Germinal center (tissue), 1 donor: Measurements from ENCODE around the gene ST7L.

Experiments
- DNase-seq: peaks from one replicate; pipeline ENCODE4 v3.0.0; 2012; ENCODE audit warnings: mixed read lengths, low spot score

ST7L gene

DNA sequence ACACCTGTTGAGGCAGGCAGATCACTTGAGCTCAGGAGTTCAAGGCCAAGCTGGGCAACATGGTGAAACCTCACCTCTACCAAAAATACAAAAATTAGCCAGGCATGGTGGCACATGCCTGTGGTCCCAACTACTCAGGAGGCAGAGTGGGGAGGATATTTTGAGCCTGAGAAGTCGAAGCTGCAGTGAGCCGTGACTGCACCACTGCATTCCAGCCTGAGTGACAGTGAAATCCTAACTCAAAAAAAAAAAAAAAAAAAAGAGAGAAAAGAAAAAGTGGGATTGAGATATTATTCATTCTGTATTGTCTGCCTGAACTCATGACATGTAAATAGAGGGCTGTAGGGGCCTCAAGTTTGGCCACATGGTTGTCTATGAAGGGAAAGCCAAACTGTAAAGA is 72.9 kb downstream of the ST7L start:
- DNase-seq, result no peak

DNA sequence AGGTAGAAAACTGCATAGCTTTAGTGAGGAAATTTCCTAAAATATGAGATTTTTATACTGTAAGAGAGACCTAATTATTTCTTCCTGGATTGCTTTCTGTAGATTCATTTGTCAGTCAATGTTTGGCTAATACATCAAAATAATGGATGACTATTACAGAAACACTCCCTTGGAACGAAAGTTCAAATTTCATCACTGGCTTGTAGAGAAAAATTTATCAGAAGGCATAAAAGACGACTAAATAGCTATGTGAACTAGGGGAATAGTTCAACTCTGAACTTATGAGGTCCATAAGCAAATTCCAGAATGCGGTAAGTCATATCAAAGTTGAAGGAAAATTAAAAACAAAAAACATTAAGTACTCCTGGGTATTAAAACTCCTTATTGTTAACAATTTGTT is 74.2 kb downstream of the ST7L start:
- DNase-seq, result no peak

DNA sequence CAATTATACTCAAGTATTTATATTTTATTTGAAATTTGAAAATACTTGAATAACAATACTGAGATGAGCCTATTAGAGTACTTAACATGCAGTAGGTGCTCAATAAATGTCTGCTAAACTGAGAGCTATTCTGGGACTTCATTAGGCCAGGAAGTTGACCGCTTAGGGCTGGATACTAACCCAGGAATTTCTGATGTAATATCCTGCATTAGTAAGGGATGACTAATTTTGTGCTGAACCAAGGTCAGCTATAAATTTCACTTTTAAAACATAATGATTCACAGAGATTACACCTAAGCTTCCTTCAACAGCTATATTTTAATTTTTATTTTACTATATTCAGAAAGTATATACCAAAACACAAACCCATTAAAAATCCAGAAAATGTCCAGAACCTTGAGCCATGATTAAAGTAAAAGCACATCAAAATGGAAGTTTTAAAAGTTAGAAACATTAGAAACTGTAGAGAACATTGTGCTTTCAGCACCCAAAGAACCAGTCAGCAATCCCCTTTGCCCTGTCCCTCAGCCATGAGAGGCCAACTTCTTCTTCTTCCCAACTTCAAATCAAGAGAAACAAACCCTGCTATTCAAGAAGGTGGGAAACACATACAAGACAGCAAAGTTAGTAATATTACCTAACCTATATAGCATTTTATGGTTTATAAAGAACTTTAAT is 74.8 kb downstream of the ST7L start:
- DNase-seq, result no peak

DNA sequence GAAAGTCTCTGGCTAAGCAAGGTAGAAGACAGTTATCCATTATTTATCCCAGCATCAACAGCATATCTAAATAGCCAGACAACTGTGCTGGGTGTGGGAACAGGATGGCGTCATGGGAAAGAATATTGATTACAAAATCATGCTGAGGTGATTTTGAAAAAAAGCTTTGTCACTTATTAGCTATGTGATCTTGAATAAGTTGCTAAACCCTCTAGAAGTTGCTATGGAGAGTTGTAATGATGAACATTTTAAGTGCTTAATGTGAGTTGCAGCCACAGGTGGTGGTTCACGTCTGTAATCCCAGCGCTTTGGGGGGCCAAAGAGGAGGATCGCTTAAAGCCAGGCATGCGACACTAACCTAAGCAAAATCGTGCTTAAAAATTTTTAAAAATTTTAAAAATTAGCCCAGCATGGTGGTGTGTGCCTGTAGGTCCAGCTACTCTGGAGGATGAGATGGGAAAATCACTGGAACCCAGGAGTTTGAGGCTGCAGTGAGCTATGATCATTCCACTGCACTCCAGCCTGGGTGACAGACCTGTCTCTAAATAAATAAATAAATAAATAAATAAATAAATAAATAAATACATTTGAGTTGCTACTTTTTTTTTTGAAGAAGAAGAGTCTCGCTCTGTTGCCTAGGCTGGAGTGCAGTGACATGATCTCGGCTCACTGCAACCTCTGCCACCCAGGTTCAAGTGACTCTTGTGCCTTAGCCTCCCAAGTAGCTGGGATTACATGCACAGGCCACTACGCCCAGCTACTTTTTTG is 76.6 kb downstream of the ST7L start:
- no peak for DNase-seq

DNA sequence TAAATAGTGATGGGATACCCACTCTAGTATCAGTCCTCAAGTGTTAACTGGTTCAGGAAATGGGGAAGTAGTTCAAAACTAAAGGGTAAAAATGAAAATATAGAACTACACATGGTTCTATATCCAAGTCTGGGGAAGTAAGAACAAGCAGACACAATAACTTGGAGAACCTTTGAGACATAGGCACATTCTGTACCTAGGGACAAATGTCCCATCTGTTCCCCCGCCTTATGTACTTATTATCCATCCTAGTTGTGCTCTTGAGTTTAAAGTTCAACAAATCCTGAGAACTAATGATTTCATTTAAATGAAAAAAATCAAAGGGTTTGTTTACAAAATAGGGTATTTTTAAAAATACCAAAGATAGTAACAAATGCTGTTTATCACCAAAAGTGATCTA is 77.6 kb downstream of the ST7L start:
- DNase-seq, result no peak

DNA sequence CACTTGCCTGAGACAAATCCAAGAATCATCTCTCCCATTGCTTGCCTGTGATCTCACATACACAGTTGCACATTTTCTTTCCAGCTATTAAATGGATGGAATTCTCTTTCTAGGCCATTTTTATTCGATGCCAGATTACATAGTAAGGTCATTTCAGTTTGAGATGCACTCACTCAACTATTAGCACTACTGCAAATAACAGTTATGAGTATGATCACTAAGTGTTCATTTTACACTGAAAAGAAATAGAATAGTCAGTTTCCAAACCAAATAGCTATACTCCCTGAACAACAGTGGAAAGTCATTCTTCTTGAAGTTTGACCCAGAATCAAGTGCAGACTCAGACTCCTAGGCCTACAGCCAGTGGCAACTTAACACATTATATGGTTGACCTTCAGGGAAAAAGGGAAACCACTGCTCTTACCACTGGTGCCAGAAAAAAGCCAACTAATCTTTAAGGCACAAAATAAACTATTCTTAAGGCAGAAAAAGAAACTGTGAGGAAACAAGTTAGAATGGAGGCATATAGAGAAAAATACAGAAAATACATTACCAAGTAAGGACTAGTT is 78.6 kb downstream of the ST7L start:
- DNase-seq, result no peak

DNA sequence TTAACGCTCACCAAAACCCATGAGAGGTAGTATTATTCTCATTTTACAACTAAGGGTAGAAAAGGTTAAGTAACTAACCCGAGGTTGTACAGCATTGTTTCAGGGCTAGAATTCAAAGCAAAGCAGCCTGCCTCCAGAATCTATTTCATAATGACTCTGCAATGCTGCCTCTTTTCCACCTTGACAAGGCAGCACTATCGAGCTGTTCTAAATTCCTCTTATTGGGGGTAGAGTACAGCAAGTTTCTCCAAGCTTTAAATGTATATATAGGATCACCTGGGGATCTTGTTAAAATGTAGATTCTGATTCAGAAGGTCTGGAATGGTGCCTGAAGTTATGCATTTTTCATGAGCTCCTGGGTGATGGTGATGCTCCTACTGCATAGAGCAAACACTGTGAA is 80.1 kb downstream of the ST7L start:
- DNase-seq, result no peak

DNA sequence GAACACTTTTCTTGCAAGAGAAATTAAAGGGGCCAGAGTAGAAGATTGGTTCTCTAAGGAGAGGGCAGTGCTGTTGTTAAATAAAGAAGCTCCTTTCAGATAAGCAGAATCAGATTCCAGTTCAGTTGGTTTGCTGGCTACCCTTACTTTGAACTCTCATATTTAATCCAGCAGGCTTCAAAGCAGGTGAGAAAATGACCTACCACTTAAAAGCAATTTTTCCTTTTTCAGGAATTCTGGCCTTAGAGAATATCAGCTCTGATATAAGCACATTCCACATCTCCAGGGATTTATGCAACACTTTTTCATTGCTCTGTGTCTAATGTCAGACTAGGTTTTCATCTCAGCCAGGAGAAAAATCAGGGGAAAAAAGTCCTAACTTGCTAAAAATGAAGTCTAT is 81.5 kb downstream of the ST7L start:
- DNase-seq, result no peak

DNA sequence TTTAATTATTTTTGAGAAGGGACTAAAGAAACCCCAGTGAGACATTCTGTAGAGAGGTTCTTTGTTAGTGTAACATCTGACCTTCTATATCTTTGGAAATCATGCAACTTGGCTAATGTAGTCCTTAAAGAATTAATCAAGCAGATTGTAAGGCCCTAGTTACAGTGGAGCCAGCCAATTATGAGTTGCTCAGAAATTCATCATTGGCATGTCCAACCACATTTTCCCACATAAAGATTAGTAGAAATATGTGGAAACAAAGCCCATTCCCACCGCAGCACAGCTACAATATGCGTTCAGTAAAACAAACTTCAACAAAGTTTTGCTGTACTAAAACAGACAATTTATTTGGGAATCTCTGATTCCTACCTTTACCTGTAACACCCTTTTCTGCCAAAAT is 82.4 kb downstream of the ST7L start:
- no peak for DNase-seq

DNA sequence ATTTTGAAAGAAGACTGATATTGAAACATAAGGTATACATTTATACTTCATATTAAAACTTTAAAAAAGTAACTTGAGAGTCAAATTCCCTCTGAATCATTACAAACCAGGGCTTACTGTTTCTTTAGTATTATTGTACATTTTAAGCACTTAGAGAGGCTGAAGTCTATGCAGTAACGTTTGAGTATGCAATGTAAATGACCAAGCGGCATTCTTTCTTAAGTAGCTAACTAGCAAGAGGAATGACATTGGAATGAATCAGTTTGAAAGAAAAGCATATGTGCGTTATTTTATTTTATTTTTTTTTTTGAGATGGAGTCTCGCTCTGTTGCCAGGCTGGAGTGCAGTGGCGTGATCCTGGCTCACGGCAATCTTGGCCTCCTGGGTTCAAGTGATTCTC is 85.9 kb downstream of the ST7L start:
- no peak for DNase-seq

DNA sequence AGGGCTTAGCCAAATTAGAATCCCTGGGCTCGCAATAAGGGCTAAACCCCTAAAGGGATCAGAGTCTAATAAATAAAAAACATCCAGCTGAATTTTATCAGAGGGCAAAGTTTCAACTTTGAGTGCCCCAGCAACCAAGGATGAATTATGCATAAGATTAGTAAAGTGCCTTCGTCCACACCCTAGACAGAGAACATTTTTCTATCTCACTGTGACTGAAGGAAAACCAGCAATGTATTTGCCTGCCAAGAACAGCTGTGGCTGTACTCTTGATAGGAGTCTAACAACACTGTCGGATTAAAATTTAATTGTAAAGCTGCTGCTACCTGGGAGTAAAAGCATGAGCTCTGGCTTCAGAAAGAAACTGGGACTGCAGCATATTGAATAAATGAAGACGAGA is 86.9 kb downstream of the ST7L start:
- DNase-seq, result no peak

DNA sequence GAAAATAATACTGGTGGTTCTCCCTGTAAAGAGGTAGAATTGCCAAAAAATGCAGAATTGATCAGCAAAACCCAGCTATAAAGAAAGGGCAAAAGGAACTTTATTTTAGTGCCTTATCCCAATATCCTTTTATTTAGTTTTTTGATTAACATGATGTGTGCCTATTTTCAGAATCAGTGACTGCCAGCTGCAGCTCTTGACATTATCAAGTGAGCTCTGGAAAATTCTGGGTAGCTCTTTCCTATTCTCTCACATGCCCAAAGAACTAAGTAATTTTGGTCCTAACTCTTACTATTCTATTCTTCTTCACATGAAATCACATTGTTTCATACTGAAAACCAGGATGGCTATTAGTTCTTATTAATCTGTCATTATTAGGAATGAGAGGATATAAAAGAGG is 88.1 kb downstream of the ST7L start:
- DNase-seq, result no peak

DNA sequence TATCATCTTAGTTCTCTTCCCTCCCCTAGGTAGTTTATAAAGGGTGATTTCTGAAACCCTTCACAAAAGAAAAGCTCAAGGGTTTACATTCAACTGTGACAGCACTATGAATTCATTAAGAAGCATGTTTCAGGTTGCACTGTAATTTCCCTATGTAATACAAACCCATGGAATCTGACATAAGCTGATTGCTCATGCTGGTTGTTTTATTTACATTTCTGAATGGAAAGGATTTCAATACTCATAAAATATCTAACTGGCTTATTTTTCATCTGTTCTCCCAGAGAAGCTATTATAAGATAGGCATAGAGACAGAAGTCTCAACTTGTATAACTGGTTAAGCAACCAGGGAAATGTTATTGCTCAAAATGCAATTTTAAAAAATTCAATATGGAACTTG is 89.6 kb downstream of the ST7L start:
- DNase-seq, result no peak

DNA sequence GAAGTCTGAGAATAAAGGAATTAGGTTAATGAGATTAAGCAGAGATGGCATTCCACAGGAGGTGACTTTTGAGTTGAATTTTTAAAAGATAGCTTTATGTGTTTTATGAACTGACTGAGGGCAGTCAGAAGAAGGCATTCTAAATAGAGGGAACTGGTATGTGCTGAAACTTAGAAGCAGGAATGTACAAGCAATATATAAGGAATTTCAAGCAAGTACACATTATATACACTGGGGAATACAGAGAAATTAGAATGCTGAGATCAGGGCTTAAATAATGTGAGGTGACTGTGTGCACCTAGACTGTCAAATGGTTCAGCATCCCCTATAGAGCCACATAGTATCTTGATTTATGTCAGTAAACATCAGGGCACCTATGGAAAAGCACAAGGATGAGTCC is 90.9 kb downstream of the ST7L start:
- DNase-seq, result no peak

DNA sequence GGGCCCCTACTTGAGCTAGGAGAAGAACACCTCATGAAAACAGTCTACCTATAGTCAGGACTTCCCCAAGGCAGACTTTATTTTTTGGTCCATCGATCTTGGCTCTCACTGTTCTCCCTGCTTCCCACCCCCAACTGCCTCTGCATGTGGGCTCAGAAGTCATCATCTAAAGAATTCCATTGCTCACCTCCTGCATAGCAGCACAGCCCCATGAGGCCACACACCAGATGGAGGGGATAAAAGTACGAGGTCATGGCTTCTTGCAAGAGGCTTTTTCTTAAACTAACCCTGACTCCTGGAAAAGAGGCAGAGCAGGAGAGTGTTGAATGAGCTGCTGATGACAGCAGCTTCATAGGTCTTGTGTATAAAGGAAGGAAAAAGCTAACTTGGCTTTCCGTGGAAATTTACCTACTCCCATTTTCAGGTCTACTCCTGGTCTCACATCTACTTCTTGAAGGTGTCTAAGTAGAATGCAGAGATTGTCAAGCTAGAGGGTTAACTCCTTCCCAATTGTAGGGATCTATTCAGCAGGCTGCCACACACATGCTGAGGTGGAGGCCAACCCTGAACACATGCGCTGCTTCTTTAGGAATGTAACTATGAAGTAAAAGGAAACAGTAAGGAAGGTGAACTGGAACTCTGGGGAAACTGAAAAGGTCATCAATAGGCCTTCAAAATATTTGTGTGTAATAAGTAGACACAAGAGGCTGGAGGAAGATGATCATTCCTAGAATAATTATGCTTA is 91.5 kb downstream of the ST7L start:
- no peak for DNase-seq

DNA sequence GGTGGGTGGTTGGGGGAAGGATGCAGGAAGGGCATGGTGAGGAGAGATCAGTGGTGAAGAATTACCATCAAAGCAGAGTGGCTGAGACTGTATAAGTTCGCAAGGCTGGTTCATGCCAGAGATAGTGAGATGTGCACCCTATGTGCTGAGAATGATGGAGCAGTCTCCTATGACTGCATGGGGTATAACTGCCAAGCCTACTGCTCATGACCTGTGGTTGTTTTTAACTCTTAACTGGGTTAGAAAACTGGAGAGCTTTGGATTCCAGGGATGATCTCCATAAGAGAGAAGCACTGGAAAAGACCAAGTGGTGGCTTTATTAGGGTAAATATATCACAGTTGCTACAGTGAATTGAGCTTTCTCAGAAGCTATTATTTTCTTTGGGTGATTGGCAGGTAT is 94.0 kb downstream of the ST7L start:
- DNase-seq, result no peak

DNA sequence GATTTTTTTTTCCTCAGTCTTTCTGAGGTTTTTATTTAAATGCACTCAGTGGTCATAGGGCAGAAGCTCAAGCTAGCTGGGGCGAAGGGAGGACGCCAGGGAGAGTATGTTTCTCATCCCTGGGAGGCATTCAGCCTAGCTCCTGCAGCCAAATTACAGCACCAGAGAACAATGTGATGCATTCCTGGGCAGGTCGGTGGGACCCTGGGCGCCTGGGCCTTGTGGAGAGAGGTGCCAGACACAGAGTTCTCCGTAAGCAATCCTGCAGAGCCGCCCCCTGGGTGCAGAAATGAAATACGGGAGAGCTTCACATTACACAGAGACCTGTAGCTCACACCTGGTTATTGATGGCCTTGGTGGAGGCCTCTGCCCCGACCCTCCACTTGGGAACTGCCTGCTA is 94.7 kb downstream of the ST7L start:
- DNase-seq, result no peak

DNA sequence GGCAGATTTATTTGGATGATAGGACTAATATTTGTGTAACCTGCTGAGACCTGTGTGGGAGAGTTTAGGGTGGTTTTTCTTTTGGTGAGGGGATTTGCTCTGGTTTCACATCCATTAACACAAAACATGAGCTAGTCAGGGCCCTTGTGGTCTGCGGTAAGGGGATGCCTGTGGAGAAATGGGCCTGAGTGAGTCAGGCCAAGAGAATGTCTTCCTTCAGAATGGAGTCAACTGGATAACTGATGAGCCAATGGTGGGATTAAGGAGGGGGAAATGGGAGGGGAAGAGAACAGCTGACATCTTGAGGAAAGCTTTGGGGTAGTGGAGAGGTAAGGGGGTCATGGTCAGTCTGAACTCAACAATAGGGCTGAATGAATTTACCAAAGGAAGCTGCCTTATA is 96.3 kb downstream of the ST7L start:
- DNase-seq, result no peak

DNA sequence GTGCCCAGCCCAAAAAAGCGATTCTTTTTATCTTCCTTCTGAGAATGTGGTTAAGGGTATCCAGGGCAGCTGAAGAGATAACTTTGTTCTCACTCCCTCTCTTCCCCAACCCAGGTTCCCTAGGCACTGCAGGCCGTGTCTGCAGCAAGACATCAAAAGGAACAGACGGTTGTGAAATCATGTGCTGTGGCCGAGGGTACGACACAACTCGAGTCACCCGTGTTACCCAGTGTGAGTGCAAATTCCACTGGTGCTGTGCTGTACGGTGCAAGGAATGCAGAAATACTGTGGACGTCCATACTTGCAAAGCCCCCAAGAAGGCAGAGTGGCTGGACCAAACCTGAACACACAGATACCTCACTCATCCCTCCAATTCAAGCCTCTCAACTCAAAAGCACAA is 98.8 kb downstream of the ST7L start:
- DNase-seq, result no peak

DNA sequence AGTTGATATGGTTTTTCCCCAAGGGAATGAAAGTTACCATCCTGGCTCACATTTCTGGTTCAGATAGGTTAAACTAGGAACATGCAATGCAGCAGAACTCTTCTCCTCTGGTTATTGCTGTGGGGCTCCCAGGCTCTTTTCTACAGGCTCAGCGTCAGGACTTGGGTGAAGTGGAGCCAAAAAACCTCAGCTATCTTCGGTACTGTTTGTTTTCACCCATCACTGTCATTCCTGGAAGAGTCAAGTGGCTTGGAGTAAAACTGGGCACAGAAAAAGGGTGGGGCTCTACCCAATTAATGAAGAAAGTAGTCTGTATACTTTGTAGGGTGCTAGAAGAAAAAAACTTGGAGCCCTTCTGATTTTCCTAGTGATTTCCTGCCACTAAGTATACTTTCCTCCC is 100.8 kb downstream of the ST7L start:
- no peak for DNase-seq

DNA sequence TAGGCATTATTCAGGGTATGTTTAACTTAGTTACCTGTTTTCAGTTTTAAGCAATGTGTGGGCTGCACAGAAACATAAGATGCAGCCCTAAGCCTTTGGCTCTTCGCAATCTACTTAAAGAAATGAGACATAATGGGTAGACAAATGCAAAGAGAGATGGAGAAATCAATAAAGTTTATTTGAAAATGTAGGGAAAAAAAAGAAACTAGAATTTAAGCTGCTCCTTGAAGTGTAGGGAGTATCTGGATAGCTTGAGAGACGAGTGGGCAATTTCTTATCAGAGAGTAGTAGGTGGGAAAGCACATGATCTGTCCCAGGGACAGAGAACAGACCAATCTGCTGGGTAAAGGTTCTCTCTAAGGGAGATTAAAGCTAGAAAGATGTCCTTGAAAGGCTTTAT is 101.3 kb downstream of the ST7L start:
- DNase-seq, result no peak

DNA sequence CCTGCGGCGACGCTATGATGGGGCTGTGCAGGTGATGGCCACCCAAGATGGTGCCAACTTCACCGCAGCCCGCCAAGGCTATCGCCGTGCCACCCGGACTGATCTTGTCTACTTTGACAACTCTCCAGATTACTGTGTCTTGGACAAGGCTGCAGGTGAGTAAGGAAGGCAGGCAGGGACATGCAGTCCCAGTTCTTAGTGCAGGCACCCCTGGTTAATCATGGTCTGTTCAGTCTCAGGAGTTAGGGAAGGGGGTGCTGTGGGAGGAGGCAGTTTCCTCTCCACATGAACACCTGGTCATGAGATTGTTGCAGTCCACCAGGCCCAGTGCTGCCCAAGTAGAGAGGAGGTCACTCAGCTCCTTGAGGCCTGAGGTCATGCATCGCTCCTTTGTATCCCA is 101.7 kb downstream of the ST7L start:
- DNase-seq, result no peak

DNA sequence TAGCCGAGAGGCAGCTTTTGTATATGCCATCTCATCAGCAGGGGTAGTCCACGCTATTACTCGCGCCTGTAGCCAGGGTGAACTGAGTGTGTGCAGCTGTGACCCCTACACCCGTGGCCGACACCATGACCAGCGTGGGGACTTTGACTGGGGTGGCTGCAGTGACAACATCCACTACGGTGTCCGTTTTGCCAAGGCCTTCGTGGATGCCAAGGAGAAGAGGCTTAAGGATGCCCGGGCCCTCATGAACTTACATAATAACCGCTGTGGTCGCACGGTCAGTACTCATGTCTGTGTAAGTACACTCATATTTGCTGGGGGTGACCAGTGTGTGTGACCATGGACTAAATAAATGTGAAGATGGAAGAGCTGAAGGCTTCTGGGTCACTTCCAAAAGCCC is 102.8 kb downstream of the ST7L start:
- no peak for DNase-seq
